Prostate gland (tissue), 2 donors: ENCODE results near the gene RAB36. TPM values are rescaled to one million over a fixed set of nuclear protein-coding genes. Genes with fewer than 3 reads are reported as not detected.

Experiments used
- DNase-seq: peaks from one replicate; pipeline ENCODE4 v3.0.0-alpha.2; 2019; ENCODE audit warnings: low spot score
- H3K27ac ChIP-seq, 2 donors: fragments of 200-600 bp; sonication (generic); 2 replicates each; pipeline ENCODE4 v1.5.1; 2017 to 2019
- H3K27me3 ChIP-seq: fragments of 200-600 bp; sonication (generic); replicated peaks from 2 replicates; pipeline ENCODE4 v1.5.1; 2019; ENCODE audit not compliant: insufficient read depth
- H3K36me3 ChIP-seq, 2 donors: fragments of 200-600 bp; sonication (generic); 1 replicate in 1 of 2; 2 replicates in 1 of 2; pipeline versions ENCODE4 v1.5.1 to v1.8.1; 2017 to 2019
- H3K4me1 ChIP-seq: fragments of 200-600 bp; sonication (generic); replicated peaks from 2 replicates; pipeline ENCODE4 v1.5.1; 2019
- H3K4me3 ChIP-seq, 2 donors: fragments of 200-600 bp; sonication (generic); 2 replicates each; pipeline ENCODE4 v1.5.1; 2017 to 2019
- H3K9me3 ChIP-seq: fragments of 200-600 bp; sonication (generic); 2 replicates; pipeline ENCODE4 v1.5.1; 2017
- POLR2A ChIP-seq: fragments of 450-650 bp; IDR thresholded peaks from one replicate; pipeline ENCODE4 v1.6.1; 2016; ENCODE audit warnings: antibody characterized with exemption, mild to moderate bottlenecking
- POLR2AphosphoS5 ChIP-seq: sonication (generic); formaldehyde crosslinking; IDR thresholded peaks from one replicate; pipeline ENCODE4 v1.6.1; 2017; ENCODE audit warnings: antibody characterized with exemption
- WGBS: methylation state at CpG from one replicate; pipeline ENCODE4 v1.1.5; 2018; 5-methylcytosine and 5-hydroxymethylcytosine counted together
- intact Hi-C: fragments of 100-400 bp; cut with DNase I; formaldehyde crosslinking; loops from one replicate; pipeline ENCODE4 v1.14.2; 2022
- total RNA-seq, 2 donors: library from RNA; depleted of rRNA; stranded (reverse); fragments of >200 nt; gene quantifications; one replicate each; pipeline ENCODE4 v1.1.0, GENCODE V29; 2016
- TF ChIP-seq, protein P1 (sequence below), 4 experiments: fragments of 200-600 bp in 2 of 4; fragments of 450-650 bp in 2 of 4; sonication (generic) in 2 of 4; IDR thresholded peaks; 1 replicate in 3 of 4; 2 replicates in 1 of 4; pipeline ENCODE4 v1.5.1; 2016 to 2019; ENCODE audit warnings: antibody characterized with exemption in 4 of 4, mild to moderate bottlenecking in 2 of 4, moderate library complexity in 2 of 4

Gene RAB36
- total RNA-seq, 2 donors from 2014 or later, result 4.1 to 12.7 TPM

GRCh38 chr22:23182309-23183060 lies 37.2 kb downstream of the RAB36 start:
- intact Hi-C loops, result loop anchor here (5.0 kb wide), 1 partner anchor 340 kb away; no protein-coding TSS in a partner anchor
- Histone ChIP-seq H3K9me3 (no peaks in the 10 kb centered on the region), H3K4me1 (peaks cover 17% of the 10 kb centered on the region), H3K27me3 (no peaks in the 10 kb centered on the region), H3K4me3 (peak overlapping the region; percentile 51 to 54), H3K27ac (peak overlapping the region; percentile 17 to 65), H3K36me3 (no peaks in the 10 kb centered on the region)
- 24% methylated on average over 12 of the region's 12 CpGs for WGBS
- peak; percentile 28 for TF ChIP-seq POLR2AphosphoS5
- no peak for TF ChIP-seq POLR2A
- TF ChIP-seq, protein P1, sequence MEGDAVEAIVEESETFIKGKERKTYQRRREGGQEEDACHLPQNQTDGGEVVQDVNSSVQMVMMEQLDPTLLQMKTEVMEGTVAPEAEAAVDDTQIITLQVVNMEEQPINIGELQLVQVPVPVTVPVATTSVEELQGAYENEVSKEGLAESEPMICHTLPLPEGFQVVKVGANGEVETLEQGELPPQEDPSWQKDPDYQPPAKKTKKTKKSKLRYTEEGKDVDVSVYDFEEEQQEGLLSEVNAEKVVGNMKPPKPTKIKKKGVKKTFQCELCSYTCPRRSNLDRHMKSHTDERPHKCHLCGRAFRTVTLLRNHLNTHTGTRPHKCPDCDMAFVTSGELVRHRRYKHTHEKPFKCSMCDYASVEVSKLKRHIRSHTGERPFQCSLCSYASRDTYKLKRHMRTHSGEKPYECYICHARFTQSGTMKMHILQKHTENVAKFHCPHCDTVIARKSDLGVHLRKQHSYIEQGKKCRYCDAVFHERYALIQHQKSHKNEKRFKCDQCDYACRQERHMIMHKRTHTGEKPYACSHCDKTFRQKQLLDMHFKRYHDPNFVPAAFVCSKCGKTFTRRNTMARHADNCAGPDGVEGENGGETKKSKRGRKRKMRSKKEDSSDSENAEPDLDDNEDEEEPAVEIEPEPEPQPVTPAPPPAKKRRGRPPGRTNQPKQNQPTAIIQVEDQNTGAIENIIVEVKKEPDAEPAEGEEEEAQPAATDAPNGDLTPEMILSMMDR (IDR thresholded peaks at IDR 0.05), result no peak
- DNase-seq, result peak; percentile 61

DNA sequence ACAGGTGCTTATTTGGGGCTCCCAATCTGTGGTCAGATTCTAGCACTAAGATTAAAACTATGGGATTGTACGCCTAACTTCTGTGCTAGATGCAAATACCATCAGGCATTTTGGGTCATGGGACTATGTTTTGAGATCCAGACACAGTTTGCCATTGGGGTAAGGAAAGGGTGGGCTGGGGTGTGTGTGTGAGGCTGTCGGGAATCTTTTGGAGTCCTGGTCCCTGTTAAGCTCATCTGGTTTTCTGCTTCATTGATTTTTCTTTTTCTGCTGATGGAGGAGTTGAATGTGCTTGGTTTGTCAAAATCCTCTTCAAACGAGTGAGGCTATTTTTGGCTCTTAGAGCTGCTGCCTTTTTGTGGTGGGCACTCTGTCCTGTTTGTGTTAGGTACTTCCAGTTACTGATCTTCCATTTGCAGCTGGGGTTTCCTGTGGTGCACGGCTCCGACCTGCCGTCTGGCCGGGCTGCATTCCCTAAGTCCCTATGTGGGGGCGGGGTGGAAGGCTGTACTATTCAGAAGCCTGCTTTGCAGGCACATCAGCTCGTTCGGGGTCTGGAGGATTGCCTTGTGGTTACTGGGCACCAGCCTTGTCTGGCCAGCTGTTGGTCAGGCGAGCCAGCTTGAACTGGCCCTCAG lies 37.9 kb downstream of the RAB36 start:
- H3K27ac ChIP-seq, result peak overlapping the region; percentile 17 to 65
- peaks cover 17% of the 10 kb centered on the region for H3K4me1 ChIP-seq
- no peaks in the 10 kb centered on the region for H3K36me3 ChIP-seq
- intact Hi-C loops, result loop anchor here (5.0 kb wide), 1 partner anchor 339 kb away; no protein-coding TSS in a partner anchor
- H3K4me3 ChIP-seq, result peak overlapping the region; percentile 51 to 54
- H3K9me3 ChIP-seq, result no peaks in the 10 kb centered on the region
- DNase-seq, result peak; percentile 58
- 10% methylated on average over 11 of the region's 11 CpGs for WGBS
- no peaks in the 10 kb centered on the region for H3K27me3 ChIP-seq
- TF ChIP-seq, protein P1 (IDR thresholded peaks at IDR 0.05), result no peak
- peak; percentile 43 for TF ChIP-seq POLR2AphosphoS5

GRCh38 chr22:23184100-23184763 lies 39.0 kb downstream of the RAB36 start:
- DNase-seq, result no peak
- Histone ChIP-seq H3K27ac (peak overlapping the region; percentile 17 to 65), H3K36me3 (no peaks in the 10 kb centered on the region), H3K27me3 (no peaks in the 10 kb centered on the region), H3K4me3 (no peak overlapping the region), H3K9me3 (no peaks in the 10 kb centered on the region), H3K4me1 (peaks cover 17% of the 10 kb centered on the region)
- TF ChIP-seq, protein P1 (IDR thresholded peaks at IDR 0.05), result no peak
- intact Hi-C loops, result loop anchor here (5.0 kb wide), 1 partner anchor 338 kb away; no protein-coding TSS in a partner anchor
- 61% methylated on average over 3 of the region's 3 CpGs for WGBS

- Histone ChIP-seq H3K4me1 (peaks cover 16% of the 10 kb centered on the region), H3K27me3 (no peaks in the 10 kb centered on the region), H3K36me3 (no peaks in the 10 kb centered on the region), H3K9me3 (no peaks in the 10 kb centered on the region), H3K27ac (peak overlapping the region in 1 of 2 donors; percentile 10), H3K4me3 (no peak overlapping the region)
- 78% methylated on average over 5 of the region's 5 CpGs for WGBS
- no peak for TF ChIP-seq POLR2AphosphoS5
- TF ChIP-seq, protein P1 (IDR thresholded peaks at IDR 0.05), result no peak
- TF ChIP-seq POLR2A, result no peak
- intact Hi-C loops, result loop anchor here (5.0 kb wide), 1 partner anchor 338 kb away; no protein-coding TSS in a partner anchor
- no peak for DNase-seq
Observed at GRCh38 chr22:23184764-23185113, 39.5 kb downstream of the RAB36 start.
